ENCODE results near the gene NRCAM. TPM values are rescaled to one million over a fixed set of nuclear protein-coding genes. Genes with fewer than 3 reads are reported as not detected.

The NRCAM gene
- total RNA-seq, 1 donor from 2014 or later = 0.53 TPM

DNA sequence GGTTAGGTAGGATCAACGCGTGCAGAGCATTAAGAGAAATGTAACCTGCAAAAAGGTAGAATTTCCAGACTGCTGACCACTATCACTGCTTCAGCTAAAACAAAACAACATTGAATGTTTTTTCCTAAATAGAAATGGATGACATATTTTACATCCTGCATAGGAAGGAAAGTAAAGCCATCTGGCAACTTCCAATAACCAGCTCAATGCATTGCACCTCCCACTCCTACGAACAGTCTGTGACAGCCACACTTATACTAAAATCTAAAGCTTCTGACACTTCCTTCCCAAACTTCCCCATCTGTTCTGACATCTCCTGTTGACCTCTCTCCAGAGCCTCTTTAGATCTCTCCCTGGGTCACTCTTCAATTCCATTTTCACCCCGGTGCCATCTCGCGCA is 47.1 kb downstream of the NRCAM start:
- Histone ChIP-seq H3K36me3 (no peaks in the 10 kb centered on the region), H3K9me3 (no peaks in the 10 kb centered on the region), H3K27me3 (no peaks in the 10 kb centered on the region), H3K4me3 (no peak overlapping the region), H3K4me1 (no peaks in the 10 kb centered on the region), H3K27ac (no peak overlapping the region)
- no peak for DNase-seq (ENCODE audit: low spot score in 2 of 2)
- intact Hi-C loops (cut with DNase I) = no loop called here
- no peak for TF ChIP-seq CTCF (IDR thresholded peaks at IDR 0.05)

DNA sequence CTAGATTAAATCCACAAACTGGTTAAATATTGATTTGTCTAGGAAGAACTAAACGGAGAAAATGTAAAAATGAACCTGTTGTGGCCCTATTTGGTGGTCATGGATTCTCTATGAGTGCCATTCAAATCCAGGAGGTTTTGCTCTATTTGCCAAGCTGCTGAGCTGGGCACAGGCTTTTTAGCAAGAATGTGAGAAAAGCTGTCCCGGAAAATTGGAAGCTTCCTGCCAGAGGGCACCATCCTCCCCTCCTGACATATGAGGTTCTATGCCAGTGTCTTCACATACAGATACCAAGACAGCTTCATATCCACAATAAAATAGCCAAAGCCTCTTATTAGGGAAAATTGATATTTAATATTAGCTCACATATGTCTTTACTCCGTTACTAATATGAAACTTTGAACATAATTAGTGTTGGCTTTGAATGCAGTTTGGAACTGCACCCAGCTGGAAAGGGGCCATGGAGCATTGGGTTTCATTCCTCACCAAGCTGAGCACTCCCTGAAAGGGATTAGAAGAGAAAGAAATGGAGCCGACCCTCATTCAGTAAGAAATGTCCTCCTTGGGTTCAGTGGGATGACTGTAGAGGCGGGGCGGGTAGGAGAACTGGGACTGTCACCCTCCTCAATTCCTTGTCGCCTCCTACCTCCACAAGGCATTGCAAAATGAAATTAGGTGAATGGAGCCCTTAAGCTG is 47.8 kb downstream of the NRCAM start:
- Histone ChIP-seq H3K4me3 (no peak overlapping the region), H3K36me3 (no peaks in the 10 kb centered on the region), H3K27ac (no peak overlapping the region), H3K27me3 (no peaks in the 10 kb centered on the region), H3K4me1 (no peaks in the 10 kb centered on the region), H3K9me3 (no peaks in the 10 kb centered on the region)
- TF ChIP-seq CTCF (IDR thresholded peaks at IDR 0.05) = no peak
- DNase-seq (ENCODE audit: low spot score in 2 of 2) = no peak
- intact Hi-C loops (cut with DNase I) = no loop called here

DNA sequence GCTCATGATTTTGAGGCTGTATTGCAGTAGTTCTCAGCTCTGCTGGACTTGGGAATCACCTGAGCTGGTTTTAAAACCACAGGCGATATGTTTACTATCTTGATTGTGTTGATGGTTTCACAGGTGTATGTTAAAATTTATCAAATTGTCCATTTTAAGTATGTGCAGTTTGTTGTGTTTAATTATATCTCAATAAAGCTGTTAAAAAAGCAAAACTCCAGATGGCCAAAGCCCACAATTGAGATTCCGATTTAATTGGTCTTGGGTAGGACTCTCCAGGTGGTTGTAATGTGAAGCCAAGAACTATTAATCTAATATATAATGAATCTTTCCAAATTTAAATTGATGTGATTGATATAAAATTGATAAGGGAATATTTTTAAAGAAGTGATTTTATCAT is 48.6 kb downstream of the NRCAM start:
- Histone ChIP-seq H3K27ac (no peak overlapping the region), H3K36me3 (no peaks in the 10 kb centered on the region), H3K9me3 (no peaks in the 10 kb centered on the region), H3K4me1 (no peaks in the 10 kb centered on the region), H3K4me3 (no peak overlapping the region), H3K27me3 (no peaks in the 10 kb centered on the region)
- no peak for DNase-seq (ENCODE audit: low spot score in 2 of 2)
- no peak for TF ChIP-seq CTCF (IDR thresholded peaks at IDR 0.05)
- intact Hi-C loops (cut with DNase I) = no loop called here

DNA sequence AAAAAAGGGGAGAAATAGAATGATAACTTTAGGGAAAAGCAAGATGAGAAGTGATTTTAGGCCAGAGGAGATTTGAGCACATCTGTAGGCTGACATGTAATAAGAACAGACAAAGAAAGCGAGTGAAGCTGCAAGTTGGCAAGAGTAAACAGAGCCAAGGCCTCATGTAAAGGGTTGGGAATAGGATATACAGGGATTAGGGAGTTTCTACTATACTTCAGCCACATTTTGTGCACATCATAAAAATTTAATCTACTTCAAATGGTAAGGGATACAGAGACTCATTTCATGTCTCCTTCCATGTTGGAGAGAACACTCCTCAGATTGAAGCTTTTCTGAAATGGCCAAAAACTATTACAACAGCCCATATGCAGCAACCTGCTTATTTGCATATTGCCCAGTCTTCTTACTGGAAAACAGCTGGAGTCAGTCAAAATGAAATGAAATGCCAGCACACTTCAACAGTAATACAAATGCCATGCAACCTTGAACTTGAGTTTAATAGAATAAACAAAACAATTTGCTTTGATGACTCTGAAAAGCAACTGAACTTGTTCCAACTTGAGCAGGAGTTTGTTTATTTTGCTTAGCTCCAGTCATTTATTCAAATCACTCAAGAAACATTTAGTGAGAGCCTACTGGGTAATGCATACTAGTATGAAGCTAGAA is 49.9 kb downstream of the NRCAM start:
- H3K4me1 ChIP-seq = no peaks in the 10 kb centered on the region

More for the DNA sequence above, 49.9 kb downstream of the NRCAM start:
- Histone ChIP-seq H3K27ac (no peak overlapping the region), H3K9me3 (no peaks in the 10 kb centered on the region), H3K27me3 (no peaks in the 10 kb centered on the region), H3K36me3 (no peaks in the 10 kb centered on the region), H3K4me3 (no peak overlapping the region)
- no peak for DNase-seq (ENCODE audit: low spot score in 2 of 2)
- no peak for TF ChIP-seq CTCF (IDR thresholded peaks at IDR 0.05)
- intact Hi-C loops (cut with DNase I) = no loop called here

Measured in ascending aorta (tissue), 2 donors.